H1 (cell line): ENCODE data around the gene FOXD2. TPM values are rescaled to one million over a fixed set of nuclear protein-coding genes. Genes with fewer than 3 reads are reported as not detected.

Source experiments
- CTCF ChIA-PET: fragments of 300-600 bp; sonication (Branson Sonifier 250); formaldehyde crosslinking; loops from one replicate; lab custom pipeline; 2021; ENCODE audit not compliant: partially characterized antibody; lab: Charles Lee
- POLR2A ChIA-PET: fragments of 300-600 bp; sonication (Branson Sonifier 250); formaldehyde crosslinking; loops from one replicate; lab custom pipeline; 2021; ENCODE audit warnings: inconsistent platforms; ENCODE audit not compliant: partially characterized antibody; lab: Charles Lee
- DNase-seq, 2 experiments: peaks; one replicate each; pipeline versions ENCODE4 v3.0.0 to v3.0.0-alpha.2; 2010 to 2022; ENCODE audit warnings: low spot score in 2 of 2, low read depth in 1 of 2, mixed read lengths in 1 of 2
- FAIRE-seq: peaks from 2 replicates; lab custom pipeline; 2011; peaks lifted over from hg19 to GRCh38; lab: Jason Lieb, UNC
- H2AFZ ChIP-seq: 2 replicates; pipeline ENCODE4 v1.8.1; 2012; ENCODE audit warnings: low read length, inconsistent platforms
- H2AK5ac ChIP-seq: 2 replicates; pipeline ENCODE4 v1.6.1; 2013; ENCODE audit warnings: low read depth, low read length
- H2BK120ac ChIP-seq: replicated peaks from 2 replicates; pipeline ENCODE3; 2013; ENCODE audit warnings: low read depth, low read length, inconsistent platforms
- H2BK12ac ChIP-seq: 2 replicates; pipeline ENCODE4 v1.6.1; 2013; ENCODE audit warnings: low read depth, low read length
- H2BK15ac ChIP-seq: 2 replicates; pipeline ENCODE4 v1.6.1; 2013; ENCODE audit warnings: low read length
- H2BK20ac ChIP-seq: 2 replicates; pipeline ENCODE4 v1.6.1; 2013; ENCODE audit warnings: low read length
- H2BK5ac ChIP-seq: 2 replicates; pipeline ENCODE4 v1.6.1; 2013; ENCODE audit warnings: low read depth, low read length
- H3K14ac ChIP-seq: 2 replicates; pipeline ENCODE4 v1.6.1; 2013; ENCODE audit warnings: inconsistent platforms; ENCODE audit not compliant: insufficient read length
- H3K18ac ChIP-seq: 2 replicates; pipeline ENCODE4 v1.6.1; 2013; ENCODE audit warnings: low read length; ENCODE audit errors: extremely low read depth
- H3K23ac ChIP-seq: 2 replicates; pipeline ENCODE4 v1.6.1; 2013; ENCODE audit warnings: inconsistent platforms; ENCODE audit not compliant: insufficient read length
- H3K23me2 ChIP-seq: 2 replicates; pipeline ENCODE4 v1.6.1; 2013; ENCODE audit warnings: low read depth, low read length
- H3K27ac ChIP-seq: 2 replicates; pipeline ENCODE4 v1.6.1; 2011; ENCODE audit warnings: low read depth, low read length, inconsistent platforms
- H3K27me3 ChIP-seq, 4 experiments: replicated peaks in 1 of 4; 1 replicate in 1 of 4; 2 replicates in 3 of 4; pipeline versions ENCODE4 v1.6.1 to v1.8.1; 2011 to 2013; ENCODE audit warnings: low read length in 3 of 4, mild to moderate bottlenecking in 3 of 4, inconsistent platforms in 2 of 4, mixed read lengths in 2 of 4, moderate library complexity in 1 of 4; ENCODE audit not compliant: control insufficient read depth in 3 of 4, insufficient read depth in 3 of 4; ENCODE audit errors: extremely low read depth in 1 of 4
- H3K36me3 ChIP-seq, 4 experiments: 2 replicates each; pipeline versions ENCODE4 v1.6.1 to v1.8.1; 2011 to 2013; ENCODE audit warnings: mild to moderate bottlenecking in 4 of 4, low read length in 3 of 4, moderate library complexity in 2 of 4, control low read depth in 1 of 4, inconsistent platforms in 1 of 4; ENCODE audit not compliant: insufficient read depth in 4 of 4, control insufficient read depth in 2 of 4
- H3K4ac ChIP-seq: replicated peaks from 2 replicates; pipeline ENCODE3; 2013; ENCODE audit warnings: low read length, low read depth, mixed read lengths, inconsistent platforms; ENCODE audit not compliant: insufficient read length
- H3K4me1 ChIP-seq, 4 experiments: replicated peaks in 1 of 4; 1 replicate in 1 of 4; 2 replicates in 3 of 4; pipeline versions ENCODE4 v1.6.1 to v1.8.1; 2011 to 2013; ENCODE audit warnings: low read length in 3 of 4, inconsistent platforms in 2 of 4, mixed read lengths in 1 of 4; ENCODE audit not compliant: insufficient read depth in 4 of 4, control insufficient read depth in 3 of 4
- H3K4me2 ChIP-seq, 2 experiments: 2 replicates each; pipeline versions ENCODE4 v1.6.1 to v1.8.1; 2011 to 2013; ENCODE audit warnings: low read depth in 2 of 2, low read length in 2 of 2, control low read depth in 1 of 2, inconsistent platforms in 1 of 2, mild to moderate bottlenecking in 1 of 2; ENCODE audit not compliant: insufficient read depth in 1 of 2
- H3K4me3 ChIP-seq, 4 experiments: fragments of 200-600, 300-600 bp in 1 of 4; sonication (generic), shearing (Covaris generic), sonication (Bioruptor Twin) in 1 of 4; 2 replicates each; pipeline versions ENCODE4 v1.5.1 to v1.8.1; 2011 to 2016; ENCODE audit warnings: low read length in 4 of 4, low read depth in 3 of 4, control low read depth in 2 of 4, inconsistent platforms in 2 of 4, mild to moderate bottlenecking in 2 of 4, mixed read lengths in 1 of 4, moderate library complexity in 1 of 4; ENCODE audit not compliant: insufficient read depth in 2 of 4; ENCODE audit errors: extremely low read depth in 1 of 4
- H3K56ac ChIP-seq: replicated peaks from 2 replicates; pipeline ENCODE3; 2013; ENCODE audit warnings: low read depth, mild to moderate bottlenecking, mixed read lengths, low read length, inconsistent platforms; ENCODE audit not compliant: insufficient read length
- H3K79me1 ChIP-seq: 2 replicates; pipeline ENCODE4 v1.6.1; 2013; ENCODE audit warnings: low read depth, low read length, control low read depth
- H3K79me2 ChIP-seq, 2 experiments: 2 replicates each; pipeline versions ENCODE4 v1.6.1 to v1.8.1; 2012 to 2013; ENCODE audit warnings: low read length in 2 of 2, mild to moderate bottlenecking in 2 of 2, inconsistent platforms in 1 of 2; ENCODE audit not compliant: insufficient read depth in 2 of 2, control insufficient read depth in 1 of 2
- H3K9ac ChIP-seq, 4 experiments: replicated peaks in 1 of 4; 1 replicate in 1 of 4; 2 replicates in 3 of 4; pipeline versions ENCODE4 v1.6.1 to v1.8.1; 2011 to 2013; ENCODE audit warnings: low read depth in 3 of 4, low read length in 3 of 4, control low read depth in 2 of 4, mild to moderate bottlenecking in 2 of 4, moderate library complexity in 2 of 4, inconsistent platforms in 1 of 4; ENCODE audit errors: extremely low read depth in 1 of 4
- H3K9me3 ChIP-seq, 2 experiments: 2 replicates each; pipeline versions ENCODE4 v1.6.1 to v1.8.1; 2012 to 2013; ENCODE audit warnings: mild to moderate bottlenecking in 2 of 2, moderate library complexity in 2 of 2, control low read depth in 1 of 2, inconsistent platforms in 1 of 2, low read depth in 1 of 2, low read length in 1 of 2, mixed read lengths in 1 of 2; ENCODE audit not compliant: insufficient read depth in 2 of 2
- H4K20me1 ChIP-seq, 2 experiments: replicated peaks in 1 of 2; 2 replicates each; pipeline versions ENCODE3 to v1.8.1; 2011 to 2013; ENCODE audit warnings: inconsistent platforms in 2 of 2, low read length in 2 of 2, mild to moderate bottlenecking in 1 of 2; ENCODE audit not compliant: insufficient read depth in 2 of 2, control insufficient read depth in 1 of 2
- H4K5ac ChIP-seq: 2 replicates; pipeline ENCODE4 v1.6.1; 2013; ENCODE audit warnings: low read length, low read depth, mixed read lengths, inconsistent platforms; ENCODE audit not compliant: insufficient read length
- H4K8ac ChIP-seq: 2 replicates; pipeline ENCODE4 v1.8.0; 2013; ENCODE audit warnings: mild to moderate bottlenecking, moderate library complexity, low read length, inconsistent platforms; ENCODE audit not compliant: insufficient read depth; ENCODE audit errors: extremely low read depth
- H4K91ac ChIP-seq: replicated peaks from 2 replicates; pipeline ENCODE3; 2013; ENCODE audit warnings: low read length, mixed read lengths, inconsistent platforms; ENCODE audit not compliant: insufficient read length
- BACH1 ChIP-seq: IDR thresholded peaks from 2 replicates; pipeline ENCODE4 v1.6.1; 2012; ENCODE audit warnings: low read length, improper control_type of control experiment
- CTBP2 ChIP-seq: IDR thresholded peaks from 2 replicates; pipeline ENCODE4 v1.7.0; 2011; ENCODE audit warnings: borderline replicate concordance, mild to moderate bottlenecking, moderate library complexity, mixed read lengths, low read length; ENCODE audit not compliant: insufficient read depth, insufficient read length
- CTCF ChIP-seq, 3 experiments: IDR thresholded peaks; 1 replicate in 2 of 3; 2 replicates in 1 of 3; pipeline versions ENCODE4 v1.5.1 to v1.6.1; 2011; ENCODE audit warnings: low read length in 3 of 3, mild to moderate bottlenecking in 3 of 3, inconsistent platforms in 2 of 3, low read depth in 1 of 3, moderate library complexity in 1 of 3; ENCODE audit not compliant: insufficient read depth in 1 of 3; ENCODE audit errors: control extremely low read depth in 1 of 3
- HDAC6 ChIP-seq: IDR thresholded peaks from one replicate; pipeline ENCODE4 v1.7.1; 2012; ENCODE audit warnings: low read depth, mild to moderate bottlenecking, inconsistent platforms, low read length, moderate library complexity
- KDM4A ChIP-seq: IDR thresholded peaks from one replicate; pipeline ENCODE4 v1.7.1; 2012; ENCODE audit warnings: low read depth, mild to moderate bottlenecking, moderate library complexity, low read length, inconsistent platforms; ENCODE audit not compliant: severe bottlenecking
- ZNF274 ChIP-seq: IDR thresholded peaks from 2 replicates; pipeline ENCODE4 v1.7.0; 2012; ENCODE audit warnings: low read length, borderline replicate concordance; ENCODE audit errors: extremely low read depth
- WGBS, 2 experiments: shearing (Covaris generic) in 1 of 2; methylation state at CpG; one replicate each; pipeline versions ENCODE4 v1.1.6 to v1.1.7; 2013 to 2015; ENCODE audit warnings: low lambda C conversion rate in 2 of 2, mixed read lengths in 2 of 2, inconsistent platforms in 1 of 2, low coverage in 1 of 2, missing lambda C conversion rate in 1 of 2; ENCODE audit not compliant: insufficient replicate concordance in 2 of 2, insufficient coverage in 1 of 2, insufficient read length in 1 of 2; ENCODE audit errors: extremely low coverage in 1 of 2, missing lambda C conversion rate in 1 of 2; 5-methylcytosine and 5-hydroxymethylcytosine counted together
- long read RNA-seq, 2 experiments: library from RNA in 1 of 2; library from capped mRNA in 1 of 2; stranded (forward); transcript quantifications; one replicate each; pipeline ENCODE4 v2.0.0, GENCODE V29; 2021; ENCODE audit warnings: inconsistent platforms in 1 of 2
- polyA minus RNA-seq, 3 experiments: library from RNA; depleted of rRNA, polyadenylated mRNA; stranded (reverse); fragments of >200 nt; gene quantifications; 1 replicate in 2 of 3; 2 replicates in 1 of 3; pipeline ENCODE4 v1.2.3, GENCODE V29; 2011
- polyA plus RNA-seq, 7 experiments: library from polyadenylated mRNA; depleted of rRNA in 3 of 7; stranded (reverse) in 5 of 7; unstranded in 2 of 7; fragments of >200 nt in 5 of 7; fragments of 200-250 nt in 2 of 7; gene quantifications; 1 replicate in 5 of 7; 2 replicates in 1 of 7; 4 replicates in 1 of 7; pipeline versions ENCODE4 v1.2.1 to v1.2.3, GENCODE V29; 2011 to 2013; ENCODE audit warnings: missing spikeins in 2 of 7, mixed read lengths in 2 of 7
- total RNA-seq: library from RNA; stranded (reverse); fragmentation: NEBNext Ultra II Directional; extraction: Animal tissue kit (Norgen Biotek cat#: 25700); gene quantifications from 2 replicates; pipeline ENCODE4 v1.2.1, GENCODE V29; 2021

FOXD2 gene
- total RNA-seq = not detected in 2 replicates
- not detected in 2 replicates for polyA plus RNA-seq (2011; rRNA removed)
- not detected for polyA plus RNA-seq (2011; cell fraction: cytosol; rRNA removed)
- polyA plus RNA-seq (2011; cell fraction: nucleus; rRNA removed) = not detected
- 0.04 TPM in 1 of 4 replicates, not detected in the others for polyA plus RNA-seq (2012, experiment 1 of 2)
- not detected for polyA plus RNA-seq (2012, experiment 2 of 2)
- polyA plus RNA-seq (2013, experiment 1 of 2) = under 0.01 TPM
- polyA plus RNA-seq (2013, experiment 2 of 2) = not detected
- 0.02 TPM in 1 of 2 replicates, not detected in the other for polyA minus RNA-seq (2011; rRNA and poly(A)+ RNA removed)
- polyA minus RNA-seq (2011; cell fraction: cytosol; rRNA and poly(A)+ RNA removed) = not detected
- not detected for polyA minus RNA-seq (2011; cell fraction: nucleus; rRNA and poly(A)+ RNA removed)
- long read RNA-seq, experiment 1 = 0 reads
- long read RNA-seq, experiment 2 = 0 reads

- Histone ChIP-seq H3K23ac (no peak within 1 kb of the TSS), H3K4me3 (peak within 1 kb of the TSS; percentile 16 to 65 (median 49)), H2BK120ac (no peak within 1 kb of the TSS), H3K9me3 (no peaks in the 10 kb centered on the region; a peak in 1 of 4 replicates), H4K5ac (no peak within 1 kb of the TSS), H3K14ac (no peak within 1 kb of the TSS), H2BK12ac (no peak within 1 kb of the TSS), H3K79me2 (no peaks in the 10 kb centered on the region), H3K23me2 (peaks cover 12% of the 10 kb centered on the region; the same call in 1 of the 2 replicates), H3K4me2 (peak within 1 kb of the TSS; percentile 61 to 78), H4K8ac (peak within 1 kb of the TSS; percentile 37), H3K18ac (no peak within 1 kb of the TSS; the same call in 1 of the 2 replicates), H3K79me1 (no peaks in the 10 kb centered on the region), H3K27ac (no peak within 1 kb of the TSS), H3K36me3 (peaks cover 0 to 10% (median 0%) of the 10 kb centered on the region in 4 experiments; a peak in 1 of 8 replicates), H3K9ac (no peak within 1 kb of the TSS), H2AK5ac (no peak within 1 kb of the TSS), H4K20me1 (peaks cover 17 to 24% of the 10 kb centered on the region in 2 experiments), H2BK5ac (no peak within 1 kb of the TSS), H3K4ac (peak within 1 kb of the TSS; percentile 29), H2BK15ac (peak within 1 kb of the TSS; percentile 8; the same call in 1 of the 2 replicates), H3K4me1 (peaks cover 3 to 36% (median 18%) of the 10 kb centered on the region in 4 experiments), H2AFZ (no peak within 1 kb of the TSS), H3K27me3 (peaks cover 92 to 99% (median 98%) of the 10 kb centered on the region in 4 experiments), H4K91ac (no peak within 1 kb of the TSS), H3K56ac (no peak within 1 kb of the TSS), H2BK20ac (no peak within 1 kb of the TSS)
- 1% methylated on average over 56 of the region's 80 CpGs; no CpG with 5 or more reads in 1 of the 2 experiments for WGBS, 2 experiments
- FAIRE-seq (no peak), DNase-seq (peak; percentile 61 to 99)
- CTCF ChIA-PET = interaction anchor here (0.6 to 8.6 kb wide), 38 partner anchors 12 to 712 kb away, joined by 3 to 140 read pairs (median 4); partner anchors contain the start of gene FOXE3
- POLR2A ChIA-PET = interaction anchor here (0.5 kb wide), 1 partner anchor 22 kb away, joined by 3 read pairs; no protein-coding TSS in a partner anchor
- peak; percentile 46 for TF ChIP-seq CTBP2
- no peak for TF ChIP-seq ZNF274
- TF ChIP-seq BACH1 = peak; percentile 39; the same call in 1 of the 2 replicates
- TF ChIP-seq KDM4A = peak; percentile 71
- TF ChIP-seq CTCF (IDR thresholded peaks at IDR 0.05; ENCODE audit: control extremely low read depth in 1 of 3, insufficient read depth in 1 of 3, low read depth in 1 of 3, low read length in 3 of 3) = peak in 2 of 3 experiments; percentile 54 to 68; a peak in 3 of 4 replicates
- no peak for TF ChIP-seq HDAC6
Observed at GRCh38 chr1:47437447-47438164, at the start of gene FOXD2. FOXD2 (plus strand) TSS chr1:47438044; CDS start chr1:47438136, 92 bp downstream.
